SK-N-SH (cell line): Measurements from ENCODE around the gene PARD3. TPM values are rescaled to one million over a fixed set of nuclear protein-coding genes. Genes with fewer than 3 reads are reported as not detected.

Source experiments
- CTCF ChIA-PET: fragments of 300-600, 350-600 bp; formaldehyde crosslinking; extraction: SDS; loops from one replicate; lab custom pipeline; 2021; lab: Yijun Ruan, JAX
- POLR2A ChIA-PET: fragments of 350-600 bp; sonication (Branson Sonifier 250); formaldehyde crosslinking; extraction: SDS; loops from one replicate; lab custom pipeline; 2020; ENCODE audit warnings: antibody characterized with exemption, inconsistent platforms; lab: Yijun Ruan, JAX
- DNase-seq: peaks from one replicate; pipeline ENCODE4 v3.0.0; 2012
- H2AFZ ChIP-seq: fragments of 200-600 bp; sonication (generic); 2 replicates; pipeline ENCODE4 v1.8.1; 2016; ENCODE audit warnings: antibody characterized with exemption, mild to moderate bottlenecking, low read depth
- H3F3A ChIP-seq: fragments of 200-600 bp; sonication (generic); replicated peaks from 2 replicates; pipeline ENCODE3; 2016; ENCODE audit warnings: antibody characterized with exemption, mild to moderate bottlenecking; ENCODE audit not compliant: insufficient read depth
- H3K27ac ChIP-seq, 2 experiments: fragments of 200-500 bp in 1 of 2; fragments of 200-600 bp in 1 of 2; sonication (Bioruptor generic) in 1 of 2; sonication (generic), shearing (Covaris generic) in 1 of 2; 2 replicates each; pipeline versions ENCODE4 v1.5.1 to v1.6.1; 2014 to 2016; ENCODE audit warnings: low read depth in 2 of 2, inconsistent platforms in 1 of 2, low read length in 1 of 2, mild to moderate bottlenecking in 1 of 2, mixed read lengths in 1 of 2
- H3K27me3 ChIP-seq: fragments of 200-600 bp; sonication (generic), shearing (Covaris generic); 2 replicates; pipeline ENCODE4 v1.6.1; 2016; ENCODE audit warnings: mixed run types; ENCODE audit not compliant: insufficient read depth
- H3K36me3 ChIP-seq, 2 experiments: fragments of 200-500 bp in 1 of 2; fragments of 200-600 bp in 1 of 2; sonication (Bioruptor generic) in 1 of 2; sonication (generic) in 1 of 2; replicated peaks in 1 of 2; 2 replicates each; pipeline versions ENCODE3 to v1.5.1; 2014 to 2016; ENCODE audit warnings: low read length in 1 of 2, mild to moderate bottlenecking in 1 of 2; ENCODE audit not compliant: insufficient read depth in 2 of 2, control insufficient read depth in 1 of 2
- H3K4me1 ChIP-seq, 2 experiments: fragments of 200-500 bp in 1 of 2; fragments of 200-600 bp in 1 of 2; sonication (Bioruptor generic) in 1 of 2; sonication (generic), shearing (Covaris generic) in 1 of 2; 2 replicates each; pipeline versions ENCODE4 v1.5.1 to v1.6.1; 2014 to 2016; ENCODE audit warnings: low read depth in 1 of 2, low read length in 1 of 2, mixed run types in 1 of 2; ENCODE audit not compliant: insufficient read depth in 2 of 2, control insufficient read depth in 1 of 2
- H3K4me2 ChIP-seq: fragments of 200-600 bp; sonication (generic), shearing (Covaris generic); 2 replicates; pipeline ENCODE4 v1.6.1; 2017; ENCODE audit warnings: mixed run types
- H3K4me3 ChIP-seq, 2 experiments: fragments of 200-500 bp in 1 of 2; fragments of 200-600 bp in 1 of 2; sonication (Bioruptor generic) in 1 of 2; sonication (generic), shearing (Covaris generic) in 1 of 2; 2 replicates each; pipeline versions ENCODE4 v1.5.1 to v1.8.1; 2014 to 2016; ENCODE audit warnings: low read depth in 2 of 2, inconsistent platforms in 1 of 2, low read length in 1 of 2, mild to moderate bottlenecking in 1 of 2, mixed read lengths in 1 of 2, moderate library complexity in 1 of 2
- H3K79me2 ChIP-seq: fragments of 200-600 bp; sonication (generic); 2 replicates; pipeline ENCODE4 v1.8.1; 2017; ENCODE audit warnings: mild to moderate bottlenecking; ENCODE audit not compliant: insufficient read depth
- H3K9ac ChIP-seq: fragments of 200-600 bp; sonication (generic); 2 replicates; pipeline ENCODE4 v1.6.1; 2017; ENCODE audit warnings: mixed run types
- H3K9me2 ChIP-seq: fragments of 200-600 bp; sonication (generic); 2 replicates; pipeline ENCODE4 v1.6.1; 2017; ENCODE audit warnings: mixed run types
- H3K9me3 ChIP-seq: fragments of 200-600 bp; sonication (generic); 2 replicates; pipeline ENCODE4 v1.6.1; 2017; ENCODE audit warnings: mixed run types, mild to moderate bottlenecking, moderate library complexity
- H4K20me1 ChIP-seq: fragments of 200-600 bp; sonication (generic); 2 replicates; pipeline ENCODE4 v1.6.1; 2017; ENCODE audit warnings: mild to moderate bottlenecking, mixed run types; ENCODE audit not compliant: insufficient read depth
- CHD2 ChIP-seq: fragments of 150-350 bp; IDR thresholded peaks from 2 replicates; pipeline ENCODE4 v1.6.1; 2018; ENCODE audit warnings: low read length; ENCODE audit not compliant: partially characterized antibody
- EP300 ChIP-seq, 2 experiments: IDR thresholded peaks; 2 replicates each; pipeline versions ENCODE4 v1.4.0 to v1.6.1; 2012; ENCODE audit warnings: borderline replicate concordance in 1 of 2, low read depth in 1 of 2, low read length in 1 of 2
- FOXM1 ChIP-seq: IDR thresholded peaks from 2 replicates; pipeline ENCODE4 v1.4.0; 2012; ENCODE audit warnings: low read depth, mild to moderate bottlenecking
- JUND ChIP-seq: IDR thresholded peaks from 2 replicates; pipeline ENCODE4 v1.4.0; 2012
- NFIC ChIP-seq: IDR thresholded peaks from 2 replicates; pipeline ENCODE4 v1.4.0; 2012; ENCODE audit warnings: borderline replicate concordance
- NRF1 ChIP-seq: IDR thresholded peaks from 2 replicates; pipeline ENCODE4 v1.6.1; 2012; ENCODE audit warnings: low read depth, mild to moderate bottlenecking, low read length
- POLR2AphosphoS5 ChIP-seq: IDR thresholded peaks from 2 replicates; pipeline ENCODE4 v1.6.1; 2012; ENCODE audit warnings: low read depth, low read length
- RCOR1 ChIP-seq: fragments of 150-350 bp; IDR thresholded peaks from 2 replicates; pipeline ENCODE4 v1.6.1; 2017; ENCODE audit warnings: antibody characterized with exemption, low read length
- REST ChIP-seq: IDR thresholded peaks from 2 replicates; pipeline ENCODE4 v1.6.1; 2012; ENCODE audit warnings: mild to moderate bottlenecking, low read depth, low read length, moderate library complexity
- SMC3 ChIP-seq: IDR thresholded peaks from 2 replicates; pipeline ENCODE4 v1.6.1; 2012; ENCODE audit warnings: low read depth, low read length, improper control_type of control experiment
- TEAD4 ChIP-seq: IDR thresholded peaks from 2 replicates; pipeline ENCODE4 v1.4.0; 2012; ENCODE audit warnings: mild to moderate bottlenecking, borderline replicate concordance; ENCODE audit not compliant: insufficient read depth
- USF2 ChIP-seq: fragments of 150-350 bp; IDR thresholded peaks from 2 replicates; pipeline ENCODE4 v1.6.1; 2017; ENCODE audit warnings: antibody characterized with exemption, low read length, low read depth, borderline replicate concordance
- YY1 ChIP-seq: IDR thresholded peaks from 2 replicates; pipeline ENCODE4 v1.4.0; 2012; ENCODE audit warnings: low read depth, mild to moderate bottlenecking
- ZBTB33 ChIP-seq: IDR thresholded peaks from 2 replicates; pipeline ENCODE4 v1.4.0; 2012; ENCODE audit warnings: low read depth, borderline replicate concordance
- WGBS: methylation state at CpG from one replicate; pipeline ENCODE4 v1.1.6; 2017; ENCODE audit warnings: low lambda C conversion rate; 5-methylcytosine and 5-hydroxymethylcytosine counted together
- polyA plus RNA-seq, 3 experiments: library from polyadenylated mRNA; depleted of rRNA; stranded (reverse); fragments of >200 nt; gene quantifications; 2 replicates each; pipeline ENCODE4 v1.2.3, GENCODE V29; 2012

PARD3 gene
- polyA plus RNA-seq, 1 of the 3 experiments (the other 2 are of a cell fraction) = 29.4 TPM

- TF ChIP-seq USF2 (no peak), EP300 (IDR thresholded peaks at IDR 0.05; ENCODE audit: borderline replicate concordance in 1 of 2, low read depth in 1 of 2, low read length in 1 of 2) (no peak), JUND (no peak)
Measured at GRCh38 chr10:34384372-34384771, 430.7 kb downstream of the PARD3 start (continued).

GRCh38 chr10:34382626-34383025, 432.5 kb downstream of the PARD3 start:
- no peaks in the 10 kb centered on the region for H3K79me2 ChIP-seq
- no peaks in the 10 kb centered on the region for H4K20me1 ChIP-seq
- no peak overlapping the region for H3K4me2 ChIP-seq
- no peak overlapping the region for H3K9ac ChIP-seq
- TF ChIP-seq JUND (no peak), SMC3 (no peak), TEAD4 (no peak), ZBTB33 (no peak), RCOR1 (no peak), FOXM1 (no peak), YY1 (no peak), POLR2AphosphoS5 (no peak), NFIC (no peak), USF2 (no peak), CHD2 (no peak), NRF1 (no peak), REST (no peak)
- TF ChIP-seq, all 33 proteins: peak for 0
- H3K27ac ChIP-seq = no peak overlapping the region
- H3K9me2 ChIP-seq = no peaks in the 10 kb centered on the region
- DNase-seq = no peak
- WGBS = 98% methylated on average over 9 of the region's 10 CpGs
- ChIA-PET POLR2A (no interaction called here), CTCF (interaction anchor here (0.8 kb wide), 1 partner anchor 10 kb away, joined by 4 read pairs; no protein-coding TSS in a partner anchor)
- no peak overlapping the region for H3K4me3 ChIP-seq
- no peaks in the 10 kb centered on the region for H3K9me3 ChIP-seq
- H2AFZ ChIP-seq = no peak overlapping the region
- peaks cover 22 to 32% of the 10 kb centered on the region in 2 experiments for H3K36me3 ChIP-seq
- no peaks in the 10 kb centered on the region for H3K27me3 ChIP-seq
- no peaks in the 10 kb centered on the region for H3F3A ChIP-seq
- H3K4me1 ChIP-seq = no peaks in the 10 kb centered on the region; a peak in 1 of 4 replicates
